Trophoblast cell (in vitro differentiated cells and primary cell): ENCODE data around the gene MAML1.

Source experiments
- DNase-seq, 2 donors: peaks; one replicate each; pipeline ENCODE4 v3.0.0-alpha.2; 2016
- H2AFZ ChIP-seq: 2 replicates; pipeline ENCODE4 v1.6.1; 2013; ENCODE audit warnings: low read length, moderate library complexity, mild to moderate bottlenecking; ENCODE audit not compliant: insufficient read depth, poor library complexity
- H2AK5ac ChIP-seq: 2 replicates; pipeline ENCODE4 v1.6.1; 2013; ENCODE audit warnings: mild to moderate bottlenecking, low read length
- H2BK120ac ChIP-seq: 2 replicates; pipeline ENCODE4 v1.6.1; 2013; ENCODE audit warnings: low read length, mild to moderate bottlenecking, moderate library complexity; ENCODE audit not compliant: insufficient read depth, poor library complexity
- H2BK12ac ChIP-seq: 2 replicates; pipeline ENCODE4 v1.6.1; 2013; ENCODE audit warnings: mild to moderate bottlenecking, low read length, moderate library complexity
- H2BK5ac ChIP-seq: 2 replicates; pipeline ENCODE4 v1.6.1; 2013; ENCODE audit warnings: low read length, low read depth, moderate library complexity, mild to moderate bottlenecking; ENCODE audit not compliant: poor library complexity
- H3K14ac ChIP-seq: 2 replicates; pipeline ENCODE4 v1.6.1; 2013; ENCODE audit warnings: mild to moderate bottlenecking, low read length
- H3K18ac ChIP-seq: 2 replicates; pipeline ENCODE4 v1.6.1; 2013; ENCODE audit warnings: mild to moderate bottlenecking, low read length
- H3K23ac ChIP-seq: 2 replicates; pipeline ENCODE4 v1.6.1; 2013; ENCODE audit warnings: low read length
- H3K27ac ChIP-seq: 2 replicates; pipeline ENCODE4 v1.5.1; 2013; ENCODE audit warnings: low read depth, mild to moderate bottlenecking, inconsistent platforms, low read length, moderate library complexity
- H3K27me3 ChIP-seq: 2 replicates; pipeline ENCODE4 v1.6.1; 2013; ENCODE audit warnings: inconsistent platforms, mild to moderate bottlenecking, low read length, moderate library complexity; ENCODE audit not compliant: insufficient read depth
- H3K36me3 ChIP-seq, 2 experiments: 1 replicate in 1 of 2; 2 replicates in 1 of 2; pipeline ENCODE4 v1.6.1; 2013; ENCODE audit warnings: low read length in 2 of 2, mild to moderate bottlenecking in 2 of 2, moderate library complexity in 1 of 2; ENCODE audit not compliant: insufficient read depth in 2 of 2, control insufficient read depth in 1 of 2
- H3K4ac ChIP-seq: 2 replicates; pipeline ENCODE4 v1.6.1; 2013; ENCODE audit warnings: low read depth, mild to moderate bottlenecking, low read length, moderate library complexity
- H3K4me1 ChIP-seq, 2 experiments: 1 replicate in 1 of 2; 2 replicates in 1 of 2; pipeline ENCODE4 v1.6.1; 2013; ENCODE audit warnings: low read length in 2 of 2, mild to moderate bottlenecking in 2 of 2, moderate library complexity in 1 of 2; ENCODE audit not compliant: insufficient read depth in 2 of 2, control insufficient read depth in 1 of 2
- H3K4me2 ChIP-seq: 2 replicates; pipeline ENCODE4 v1.6.1; 2013; ENCODE audit warnings: inconsistent platforms, mild to moderate bottlenecking, low read length, moderate library complexity
- H3K4me3 ChIP-seq: 2 replicates; pipeline ENCODE4 v1.5.1; 2013; ENCODE audit warnings: mild to moderate bottlenecking, low read depth, low read length, inconsistent platforms
- H3K79me1 ChIP-seq: one replicate; pipeline ENCODE4 v1.6.1; 2013; ENCODE audit warnings: low read length
- H3K79me2 ChIP-seq: 2 replicates; pipeline ENCODE4 v1.6.1; 2013; ENCODE audit warnings: low read length, mild to moderate bottlenecking; ENCODE audit not compliant: control insufficient read depth, insufficient read depth, poor library complexity
- H3K9ac ChIP-seq: 2 replicates; pipeline ENCODE4 v1.6.1; 2013; ENCODE audit warnings: mild to moderate bottlenecking, low read length
- H3K9me3 ChIP-seq: 2 replicates; pipeline ENCODE4 v1.6.1; 2013; ENCODE audit warnings: low read depth, mild to moderate bottlenecking, control low read depth, inconsistent platforms, low read length; ENCODE audit not compliant: insufficient read depth
- H4K12ac ChIP-seq: 2 replicates; pipeline ENCODE4 v1.6.1; 2013; ENCODE audit warnings: low read depth, mild to moderate bottlenecking, low read length, moderate library complexity
- H4K8ac ChIP-seq: 2 replicates; pipeline ENCODE4 v1.6.1; 2013; ENCODE audit warnings: low read depth, mild to moderate bottlenecking, low read length, moderate library complexity
- H4K91ac ChIP-seq: one replicate; pipeline ENCODE4 v1.6.1; 2013; ENCODE audit warnings: low read depth, mild to moderate bottlenecking, low read length, moderate library complexity
- whole genome bisulfite sequencing: extraction: QIAGEN DNeasy Blood & Tissue Kit; methylation state at CpG from one replicate; pipeline ENCODE4 v1.1.7; 2013; ENCODE audit warnings: missing lambda C conversion rate; ENCODE audit not compliant: insufficient read length, insufficient coverage; ENCODE audit errors: extremely low coverage; 5-methylcytosine and 5-hydroxymethylcytosine counted together

MAML1 gene

GRCh38 chr5:179730356-179730755 lies 2.3 kb upstream of the MAML1 start:
- no peaks in the 10 kb centered on the region for H3K9me3 ChIP-seq
- no peaks in the 10 kb centered on the region for H3K27me3 ChIP-seq
- H2BK12ac ChIP-seq, result no peak overlapping the region
- H3K79me2 ChIP-seq, result peaks cover 15% of the 10 kb centered on the region
- H3K27ac ChIP-seq, result no peak overlapping the region
- no peak overlapping the region for H4K91ac ChIP-seq
- no peak overlapping the region for H3K18ac ChIP-seq
- no peak overlapping the region for H3K9ac ChIP-seq
- H3K4me1 ChIP-seq, result no peaks in the 10 kb centered on the region
- no peak overlapping the region for H3K14ac ChIP-seq
- no CpG with 5 or more reads among the region's 3 CpGs for WGBS
- no peak overlapping the region for H2AK5ac ChIP-seq
- H2BK5ac ChIP-seq, result no peak overlapping the region
- H2BK120ac ChIP-seq, result no peak overlapping the region
- H3K23ac ChIP-seq, result no peak overlapping the region
- peaks cover 19 to 28% of the 10 kb centered on the region in 2 experiments for H3K36me3 ChIP-seq
- H3K4me3 ChIP-seq, result no peak overlapping the region
- no peak overlapping the region for H3K4ac ChIP-seq
- no peak overlapping the region for H3K4me2 ChIP-seq
- H2AFZ ChIP-seq, result no peak overlapping the region
- H4K12ac ChIP-seq, result no peak overlapping the region
- no peak overlapping the region for H4K8ac ChIP-seq
- peaks cover 8% of the 10 kb centered on the region for H3K79me1 ChIP-seq
- no peak for DNase-seq

- H3K23ac ChIP-seq, result no peak overlapping the region
- H3K18ac ChIP-seq, result no peak overlapping the region
- no peak overlapping the region for H4K91ac ChIP-seq
- H3K14ac ChIP-seq, result no peak overlapping the region
- peaks cover 15 to 25% of the 10 kb centered on the region in 2 experiments for H3K36me3 ChIP-seq
- H3K4me3 ChIP-seq, result no peak overlapping the region
- H3K79me1 ChIP-seq, result peaks cover 8% of the 10 kb centered on the region
- no peak overlapping the region for H3K27ac ChIP-seq
- peak in 1 of 2 donors; percentile 6 for DNase-seq
- no peak overlapping the region for H2BK5ac ChIP-seq
- no peak overlapping the region for H2BK120ac ChIP-seq
- H3K9ac ChIP-seq, result no peak overlapping the region
- H3K79me2 ChIP-seq, result peaks cover 19% of the 10 kb centered on the region
- no peak overlapping the region for H3K4ac ChIP-seq
- H2AK5ac ChIP-seq, result no peak overlapping the region
- no peaks in the 10 kb centered on the region for H3K9me3 ChIP-seq
- no peak overlapping the region for H4K8ac ChIP-seq
- no peaks in the 10 kb centered on the region for H3K4me1 ChIP-seq
- H4K12ac ChIP-seq, result no peak overlapping the region
- H3K4me2 ChIP-seq, result no peak overlapping the region
- WGBS, result no CpG with 5 or more reads among the region's 3 CpGs
- no peak overlapping the region for H2AFZ ChIP-seq
- no peak overlapping the region for H2BK12ac ChIP-seq
- no peaks in the 10 kb centered on the region for H3K27me3 ChIP-seq
Observed at GRCh38 chr5:179730852-179731251, 1.8 kb upstream of the MAML1 start.

DNA sequence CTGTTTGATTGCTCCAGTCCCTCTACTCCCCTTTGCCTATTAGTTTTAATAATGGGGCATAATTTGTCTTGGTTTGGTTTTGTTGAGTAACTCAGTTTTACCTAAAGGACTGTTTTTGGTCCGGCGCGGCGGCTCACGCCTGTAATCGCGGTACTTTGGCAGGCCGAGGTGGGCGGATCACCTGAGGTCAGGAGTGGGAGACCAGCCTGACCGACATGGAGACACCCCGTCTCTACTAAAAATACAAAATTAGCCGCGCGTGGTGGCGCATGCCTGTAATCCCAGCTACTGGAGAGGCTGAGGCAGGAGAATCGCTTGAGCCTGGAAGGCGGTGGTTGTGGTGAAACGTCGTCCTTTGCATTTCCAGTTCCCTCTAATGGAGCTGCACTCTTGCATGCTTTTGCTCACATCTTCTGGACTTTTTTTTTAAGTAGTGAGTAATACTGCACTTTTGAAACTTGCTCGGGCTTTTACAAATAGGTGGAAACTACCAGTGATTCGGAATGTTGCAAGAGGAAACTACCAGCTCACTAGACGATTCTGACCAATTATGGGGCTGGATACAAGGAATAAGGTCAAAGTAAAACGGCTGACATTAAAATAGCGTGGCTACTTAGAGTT lies 721 bp upstream of the MAML1 start:
- DNase-seq, result peak; percentile 61 to 89
- Histone ChIP-seq H3K36me3 (peaks cover 10 to 20% of the 10 kb centered on the region in 2 experiments), H3K9ac (no peak overlapping the region), H3K4me1 (no peaks in the 10 kb centered on the region), H3K9me3 (no peaks in the 10 kb centered on the region), H3K79me1 (peaks cover 8% of the 10 kb centered on the region), H3K79me2 (peaks cover 21% of the 10 kb centered on the region), H3K4ac (no peak overlapping the region), H3K14ac (no peak overlapping the region), H2BK5ac (no peak overlapping the region), H3K27ac (peak overlapping the region; percentile 69), H3K27me3 (no peaks in the 10 kb centered on the region), H2BK120ac (no peak overlapping the region), H3K23ac (no peak overlapping the region), H2AFZ (no peak overlapping the region), H4K8ac (no peak overlapping the region), H3K4me2 (peak overlapping the region; percentile 62), H2AK5ac (no peak overlapping the region), H2BK12ac (no peak overlapping the region), H3K18ac (no peak overlapping the region), H4K91ac (no peak overlapping the region), H4K12ac (no peak overlapping the region), H3K4me3 (no peak overlapping the region)
- WGBS, result no CpG with 5 or more reads among the region's 24 CpGs

- peak overlapping the region; percentile 80 for H2BK120ac ChIP-seq
- peak overlapping the region; percentile 78 for H2BK5ac ChIP-seq
- H3K9me3 ChIP-seq, result no peaks in the 10 kb centered on the region
- peak overlapping the region; percentile 90 for H4K8ac ChIP-seq
- H3K79me2 ChIP-seq, result peaks cover 21% of the 10 kb centered on the region
- peak overlapping the region; percentile 99 for H3K14ac ChIP-seq
- DNase-seq, result peak; percentile 14 to 51
- H3K23ac ChIP-seq, result no peak overlapping the region
- H3K4me1 ChIP-seq, result no peaks in the 10 kb centered on the region
- H3K4me2 ChIP-seq, result peak overlapping the region; percentile 53
- H3K4me3 ChIP-seq, result peak overlapping the region; percentile 99
- peak overlapping the region; percentile 97 for H3K18ac ChIP-seq
- H2AFZ ChIP-seq, result peak overlapping the region; percentile 86
- peak overlapping the region; percentile 54 for H2BK12ac ChIP-seq
- H3K27me3 ChIP-seq, result no peaks in the 10 kb centered on the region
- H3K27ac ChIP-seq, result peak overlapping the region; percentile 86
- H3K36me3 ChIP-seq, result peaks cover 8 to 10% of the 10 kb centered on the region in 2 experiments
- peak overlapping the region; percentile 99 for H2AK5ac ChIP-seq
- no CpG with 5 or more reads among the region's 101 CpGs for WGBS
- peak overlapping the region; percentile 95 for H3K9ac ChIP-seq
- H4K12ac ChIP-seq, result peak overlapping the region; percentile 98
- H3K4ac ChIP-seq, result peak overlapping the region; percentile 57
- peaks cover 8% of the 10 kb centered on the region for H3K79me1 ChIP-seq
- peak overlapping the region; percentile 71 for H4K91ac ChIP-seq
Observed at GRCh38 chr5:179732918-179733771, 523 bp downstream of the MAML1 start.
